ENCODE measurements around the gene ZNF296. TPM values are rescaled to one million over a fixed set of nuclear protein-coding genes. Genes with fewer than 3 reads are reported as not detected.

Gene ZNF296
- total RNA-seq, 6 experiments from 2014 or later, result 0.16 to 0.47 (median 0.35) TPM; not detected in 1

DNA sequence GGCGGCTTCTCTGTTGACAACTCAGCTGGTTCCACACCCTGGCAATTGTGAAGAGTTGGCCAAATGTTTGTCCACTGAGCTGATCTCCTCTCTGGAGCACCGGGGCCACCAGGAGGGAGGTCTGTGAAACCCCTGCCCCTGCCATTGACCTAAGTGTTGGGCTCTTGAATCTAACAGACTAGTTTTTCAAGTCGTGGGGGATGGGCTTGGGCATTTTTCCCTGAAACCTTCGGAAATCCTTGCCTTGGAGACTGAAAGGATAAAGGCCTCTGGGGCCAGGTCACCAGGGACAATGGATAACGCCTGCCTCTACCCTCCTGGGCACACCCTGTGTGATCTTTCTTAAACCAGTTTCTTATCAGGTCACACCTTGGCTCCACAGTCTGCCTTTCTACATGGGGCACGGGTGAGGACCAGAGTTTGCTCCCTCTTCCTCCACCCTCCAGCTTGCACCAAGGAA, 3.7 kb upstream of the ZNF296 start:
- 5% methylated on average over 5 of the region's 6 CpGs for WGBS (ENCODE audit: insufficient coverage, low coverage, low lambda C conversion rate, missing lambda C conversion rate)
- Histone ChIP-seq H3K36me3 (no peaks in the 10 kb centered on the region), H3K27me3 (no peaks in the 10 kb centered on the region), H3K9me3 (no peaks in the 10 kb centered on the region), H3K4me1 (peaks cover 0 to 29% (median 5%) of the 10 kb centered on the region in 4 donors), H3K4me3 (peak overlapping the region; percentile 66 to 95 (median 86)), H3K27ac (peak overlapping the region in 1 of 3 donors; percentile 54)
- no peak for TF ChIP-seq POLR2A (IDR thresholded peaks at IDR 0.05)
- TF ChIP-seq, protein P1, sequence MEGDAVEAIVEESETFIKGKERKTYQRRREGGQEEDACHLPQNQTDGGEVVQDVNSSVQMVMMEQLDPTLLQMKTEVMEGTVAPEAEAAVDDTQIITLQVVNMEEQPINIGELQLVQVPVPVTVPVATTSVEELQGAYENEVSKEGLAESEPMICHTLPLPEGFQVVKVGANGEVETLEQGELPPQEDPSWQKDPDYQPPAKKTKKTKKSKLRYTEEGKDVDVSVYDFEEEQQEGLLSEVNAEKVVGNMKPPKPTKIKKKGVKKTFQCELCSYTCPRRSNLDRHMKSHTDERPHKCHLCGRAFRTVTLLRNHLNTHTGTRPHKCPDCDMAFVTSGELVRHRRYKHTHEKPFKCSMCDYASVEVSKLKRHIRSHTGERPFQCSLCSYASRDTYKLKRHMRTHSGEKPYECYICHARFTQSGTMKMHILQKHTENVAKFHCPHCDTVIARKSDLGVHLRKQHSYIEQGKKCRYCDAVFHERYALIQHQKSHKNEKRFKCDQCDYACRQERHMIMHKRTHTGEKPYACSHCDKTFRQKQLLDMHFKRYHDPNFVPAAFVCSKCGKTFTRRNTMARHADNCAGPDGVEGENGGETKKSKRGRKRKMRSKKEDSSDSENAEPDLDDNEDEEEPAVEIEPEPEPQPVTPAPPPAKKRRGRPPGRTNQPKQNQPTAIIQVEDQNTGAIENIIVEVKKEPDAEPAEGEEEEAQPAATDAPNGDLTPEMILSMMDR (IDR thresholded peaks at IDR 0.05), result no peak
- intact Hi-C loops (cut with DNase I), result no loop called here
- DNase-seq (no peak), ATAC-seq (no peak)

DNA sequence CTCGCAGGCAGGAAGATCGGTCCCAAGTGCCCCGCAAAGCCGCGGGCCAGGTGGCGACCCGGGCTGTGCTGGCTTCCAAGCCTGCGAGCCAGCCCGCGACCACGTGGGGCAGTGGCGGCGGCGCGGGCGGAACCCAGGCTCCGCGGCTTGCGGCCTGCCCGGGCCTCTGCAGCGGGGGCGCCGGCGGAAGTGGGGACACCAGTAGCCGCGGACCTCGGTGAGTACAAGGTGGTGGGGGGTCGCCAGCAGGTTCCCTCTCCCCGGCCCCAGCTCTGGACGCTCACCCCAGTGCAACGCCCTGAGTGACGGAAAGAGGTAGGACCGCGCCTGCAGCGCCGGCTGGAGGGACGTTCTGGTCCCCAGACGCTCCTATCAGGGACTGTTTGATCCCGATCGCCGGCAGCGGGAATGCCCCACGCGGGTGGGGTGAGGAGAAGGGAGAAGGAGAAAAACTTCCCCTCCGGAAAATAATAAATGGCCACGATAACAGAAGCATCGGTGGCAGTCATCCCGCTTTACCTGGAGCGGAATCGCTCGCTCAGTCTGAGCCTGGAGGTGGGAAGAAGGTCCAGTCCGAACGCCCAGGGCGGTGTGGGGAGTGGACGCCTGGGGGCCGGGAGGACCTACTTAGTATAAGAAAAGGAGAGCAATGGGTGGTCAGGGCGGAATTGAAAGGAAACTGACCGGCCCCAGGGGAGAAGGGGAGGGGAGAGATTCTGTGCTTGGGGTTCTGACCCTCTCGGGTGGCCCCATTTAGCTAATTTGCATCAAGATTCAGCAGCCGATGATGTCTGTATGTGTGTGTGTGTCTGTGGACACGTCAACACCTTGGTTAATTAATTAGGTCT, 3.0 kb upstream of the ZNF296 start, which contains the start of gene GEMIN7:
Gene GEMIN7, plus strand, starts transcription at position 198 of the 848 bp plus-strand sequence. CDS start 10,855 bp downstream, outside the sequence.
- TF ChIP-seq, protein P1 (IDR thresholded peaks at IDR 0.05), result peak in 1 of 4 donors; percentile 15
- peak; percentile 34 for TF ChIP-seq POLR2A (IDR thresholded peaks at IDR 0.05)
- peaks cover 0 to 29% (median 5%) of the 10 kb centered on the region in 4 donors for H3K4me1 ChIP-seq
- peak within 1 kb of the TSS; percentile 66 to 95 (median 86) for H3K4me3 ChIP-seq
- H3K9me3 ChIP-seq, result no peaks in the 10 kb centered on the region
- no peaks in the 10 kb centered on the region for H3K36me3 ChIP-seq
- H3K27me3 ChIP-seq, result no peaks in the 10 kb centered on the region
- WGBS (ENCODE audit: insufficient coverage, low coverage, low lambda C conversion rate, missing lambda C conversion rate), result 1% methylated on average over 25 of the region's 61 CpGs
- peak within 1 kb of the TSS; percentile 10 to 54 (median 33) for H3K27ac ChIP-seq
- DNase-seq (peak; percentile 74 to 75 (median 74)), ATAC-seq (peak; percentile 79 to 84 (median 81))
- intact Hi-C loops (cut with DNase I), result no loop called here

DNA sequence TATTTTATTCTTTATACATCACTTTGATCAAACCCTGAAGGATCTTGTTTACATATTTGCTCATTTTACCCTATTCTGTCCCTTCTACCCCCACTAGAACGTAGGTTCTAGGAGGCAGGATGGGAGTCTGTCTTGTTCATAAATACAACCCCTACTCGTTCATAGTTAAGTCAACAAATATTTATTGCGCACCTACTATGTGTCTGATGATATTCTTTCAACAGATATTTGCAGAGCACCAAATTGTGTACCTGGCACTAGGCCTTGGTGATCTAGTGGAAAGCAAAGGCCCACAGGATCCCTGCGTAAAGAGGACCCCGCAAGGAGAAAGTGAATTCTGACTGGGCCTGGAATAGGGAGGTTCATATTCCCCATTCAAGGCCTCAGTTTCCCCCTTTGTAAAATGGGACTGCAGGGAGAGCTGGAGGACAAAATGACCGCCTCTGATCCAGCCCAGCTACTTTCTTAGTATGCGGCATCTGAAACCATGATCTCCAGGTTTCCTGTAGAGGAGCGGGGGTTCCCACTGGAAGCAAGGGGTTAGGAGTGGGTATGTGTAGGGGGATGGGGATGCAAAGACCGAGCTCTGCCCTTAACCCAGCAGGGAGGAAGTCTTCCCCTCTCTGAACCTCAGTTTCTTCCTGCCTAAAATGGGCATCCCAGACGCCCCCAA, 2.2 kb upstream of the ZNF296 start:
- peak overlapping the region in 1 of 3 donors; percentile 54 for H3K27ac ChIP-seq

More for the DNA sequence above, 2.2 kb upstream of the ZNF296 start:
- no peak for DNase-seq
- 56% methylated on average over 8 of the region's 10 CpGs for WGBS (ENCODE audit: insufficient coverage, low coverage, low lambda C conversion rate, missing lambda C conversion rate)
- Histone ChIP-seq H3K9me3 (no peaks in the 10 kb centered on the region), H3K27me3 (no peaks in the 10 kb centered on the region), H3K36me3 (no peaks in the 10 kb centered on the region), H3K4me3 (peak overlapping the region; percentile 66 to 95 (median 86)), H3K4me1 (peaks cover 0 to 29% (median 5%) of the 10 kb centered on the region in 4 donors)
- intact Hi-C loops (cut with DNase I), result no loop called here
- no peak for ATAC-seq
- TF ChIP-seq, protein P1 (IDR thresholded peaks at IDR 0.05), result no peak
- TF ChIP-seq POLR2A (IDR thresholded peaks at IDR 0.05), result no peak
